K562 (cell line): ENCODE results near the gene CD69. TPM values are rescaled to one million over a fixed set of nuclear protein-coding genes. Genes with fewer than 3 reads are reported as not detected.

Source experiments
- ATAC-seq: fragments of 200-7000 bp; cut with Tn5 transposase; 3 replicates; pipeline ENCODE4 v1.9.1; 2020; ENCODE audit warnings: moderate library complexity
- BruUV-seq: library from RNA; stranded (reverse); fragments of 400-500 nt; replicated peaks from 2 replicates; lab custom pipeline; 2021; lab: Mats Ljungman, UMichigan
- CTCF ChIA-PET: fragments of 300-600 bp; formaldehyde crosslinking; extraction: SDS; loops from one replicate; lab custom pipeline; 2021; ENCODE audit warnings: low intra/inter-chr PET ratio; lab: Yijun Ruan, JAX
- POLR2A ChIA-PET: fragments of 300-600, 350-650 bp; sonication (Branson Sonifier 250); formaldehyde crosslinking; extraction: SDS; loops from one replicate; lab custom pipeline; 2021; ENCODE audit warnings: antibody characterized with exemption, inconsistent platforms; lab: Yijun Ruan, JAX
- DNase-seq, 4 experiments: peaks; one replicate each; pipeline versions ENCODE4 v3.0.0 to v3.0.0-alpha.2; 2011 to 2018; ENCODE audit warnings: low spot score in 3 of 4, mixed read lengths in 3 of 4; ENCODE audit errors: extremely low read depth in 1 of 4
- FAIRE-seq: peaks from 2 replicates; lab custom pipeline; 2011; peaks lifted over from hg19 to GRCh38; lab: Jason Lieb, UNC
- H2AFZ ChIP-seq: 2 replicates; pipeline ENCODE4 v1.6.0; 2011; ENCODE audit warnings: low read depth, low read length, control low read depth, inconsistent platforms
- H3K27ac ChIP-seq: fragments of 200-600 bp; 3 replicates; pipeline ENCODE4 v1.8.0; 2011; ENCODE audit warnings: low read depth, mild to moderate bottlenecking, control low read depth, inconsistent platforms, low read length, moderate library complexity, mixed read lengths; ENCODE audit errors: extremely low read depth
- H3K27me3 ChIP-seq, 2 experiments: fragments of 300-600 bp in 1 of 2; 2 replicates in 1 of 2; 3 replicates in 1 of 2; pipeline versions ENCODE4 v1.6.0 to v1.8.0; 2011; ENCODE audit warnings: inconsistent platforms in 2 of 2, low read length in 2 of 2, mild to moderate bottlenecking in 1 of 2, mixed read lengths in 1 of 2, moderate library complexity in 1 of 2; ENCODE audit not compliant: control insufficient read depth in 2 of 2, insufficient read depth in 2 of 2
- H3K36me3 ChIP-seq: fragments of 300-600 bp; 3 replicates; pipeline ENCODE4 v1.8.0; 2011; ENCODE audit warnings: mild to moderate bottlenecking, low read length, inconsistent platforms; ENCODE audit not compliant: control insufficient read depth, insufficient read depth
- H3K4me1 ChIP-seq, 2 experiments: fragments of 200-600 bp in 1 of 2; replicated peaks in 1 of 2; 2 replicates in 1 of 2; 3 replicates in 1 of 2; pipeline versions ENCODE4 v1.5.1 to v1.8.0; 2011; ENCODE audit warnings: inconsistent platforms in 2 of 2, low read length in 2 of 2, mild to moderate bottlenecking in 1 of 2, mixed read lengths in 1 of 2, moderate library complexity in 1 of 2; ENCODE audit not compliant: control insufficient read depth in 2 of 2, insufficient read depth in 2 of 2
- H3K4me2 ChIP-seq: 2 replicates; pipeline ENCODE4 v1.6.1; 2011; ENCODE audit warnings: low read length, control low read depth, inconsistent platforms, mixed read lengths; ENCODE audit not compliant: insufficient read depth
- H3K4me3 ChIP-seq: fragments of 200-600 bp; sonication (generic), shearing (Covaris generic); 2 replicates; pipeline ENCODE4 v1.5.1; 2016; ENCODE audit warnings: control low read depth, inconsistent platforms
- H3K79me2 ChIP-seq: fragments of 200-600 bp; 3 replicates; pipeline ENCODE4 v1.8.0; 2011; ENCODE audit warnings: low read length, inconsistent platforms; ENCODE audit not compliant: control insufficient read depth, insufficient read depth
- H3K9ac ChIP-seq, 2 experiments: 2 replicates each; pipeline versions ENCODE4 v1.6.0 to v1.6.1; 2011; ENCODE audit warnings: low read depth in 2 of 2, low read length in 2 of 2, control low read depth in 1 of 2, inconsistent platforms in 1 of 2, mild to moderate bottlenecking in 1 of 2, mixed read lengths in 1 of 2; ENCODE audit not compliant: insufficient read depth in 1 of 2
- H3K9me1 ChIP-seq: one replicate; pipeline ENCODE4 v1.6.0; 2011; ENCODE audit warnings: inconsistent platforms, mild to moderate bottlenecking, low read length, moderate library complexity; ENCODE audit not compliant: control insufficient read depth, insufficient read depth
- H3K9me3 ChIP-seq: replicated peaks from 2 replicates; pipeline ENCODE4 v1.5.1; 2011; ENCODE audit warnings: low read depth, low read length, inconsistent platforms; ENCODE audit not compliant: control insufficient read depth, insufficient read depth
- H4K20me1 ChIP-seq: replicated peaks from 2 replicates; pipeline ENCODE4 v1.6.1; 2011; ENCODE audit warnings: low read length, inconsistent platforms, mixed read lengths; ENCODE audit not compliant: control insufficient read depth, insufficient read depth
- BMI1 ChIP-seq: fragments of 150-350 bp; IDR thresholded peaks from 2 replicates; pipeline ENCODE4 v1.6.1; 2014; ENCODE audit warnings: low read length
- CTBP1 ChIP-seq: fragments of 450-650 bp; IDR thresholded peaks from 2 replicates; pipeline ENCODE4 v1.6.1; 2016; ENCODE audit warnings: borderline replicate concordance
- GATAD2A ChIP-seq: fragments of 450-650 bp; IDR thresholded peaks from 2 replicates; pipeline ENCODE4 v1.6.1; 2017
- HDAC3 ChIP-seq: fragments of 450-650 bp; IDR thresholded peaks from 2 replicates; pipeline ENCODE4 v1.6.1; 2018; ENCODE audit warnings: borderline replicate concordance, mild to moderate bottlenecking, moderate library complexity; ENCODE audit not compliant: partially characterized antibody
- MAFF ChIP-seq: IDR thresholded peaks from 2 replicates; pipeline ENCODE4 v1.6.1; 2012; ENCODE audit warnings: low read length, improper control_type of control experiment
- POLR2AphosphoS5 ChIP-seq: IDR thresholded peaks from 2 replicates; pipeline ENCODE4 v1.6.1; 2011; ENCODE audit warnings: mild to moderate bottlenecking, low read depth, low read length, moderate library complexity; ENCODE audit not compliant: control insufficient read depth, insufficient read depth
- RREB1 ChIP-seq: fragments of 250-450 bp; sonication (Bioruptor Pico); IDR thresholded peaks from 2 replicates; pipeline ENCODE4 v1.4.0; 2020
- SMAD1 ChIP-seq: fragments of 150-350 bp; IDR thresholded peaks from 2 replicates; pipeline ENCODE4 v1.6.1; 2014; ENCODE audit warnings: low read length, low read depth; ENCODE audit not compliant: partially characterized antibody
- ZNF316 ChIP-seq: fragments of 450-650 bp; IDR thresholded peaks from 2 replicates; pipeline ENCODE4 v1.6.1; 2016
- ZNF511 ChIP-seq: sonication (generic); formaldehyde crosslinking; IDR thresholded peaks from 2 replicates; pipeline ENCODE4 v1.8.0; 2022; ENCODE audit warnings: mild to moderate bottlenecking, missing genetic modification reagents
- WGBS: fragments of 100-300 bp; shearing (Covaris generic); methylation state at CpG from one replicate; pipeline ENCODE4 v1.1.6; 2016; ENCODE audit warnings: low coverage, mixed read lengths; ENCODE audit not compliant: insufficient coverage; ENCODE audit errors: missing lambda C conversion rate; 5-methylcytosine and 5-hydroxymethylcytosine counted together
- in situ Hi-C: fragments of 300-500 bp; cut with MboI; formaldehyde crosslinking; loops from 4 replicates; pipeline ENCODE4 v1.15.0; 2018; ENCODE audit warnings: inconsistent platforms, mixed read lengths
- intact Hi-C: fragments of 100-400 bp; cut with micrococcal nuclease; formaldehyde crosslinking; loops from 2 replicates; pipeline ENCODE4 v1.14.2; 2022
- polyA plus RNA-seq, 8 experiments: library from polyadenylated mRNA; depleted of rRNA in 4 of 8; stranded (reverse) in 5 of 8; unstranded in 3 of 8; fragments of >200 nt; fragmentation: Nextera tagmentation in 2 of 8; fragmentation: Illumina TruSeq in 1 of 8; extraction: Ambion mirVana in 2 of 8; extraction: Trizol in 1 of 8; gene quantifications; 2 replicates each; pipeline versions ENCODE4 v1.2.1 to v1.2.3, GENCODE V29; 2011 to 2014; ENCODE audit warnings: inconsistent platforms in 1 of 8, missing spikeins in 1 of 8
- total RNA-seq, 7 experiments: library from RNA; depleted of rRNA in 6 of 7; stranded (reverse); fragments of >200 nt in 6 of 7; fragmentation: Illumina TruSeq in 2 of 7; extraction: Trizol in 2 of 7; gene quantifications; 2 replicates each; pipeline versions ENCODE4 v1.2.1 to v1.2.3, GENCODE V29; 2011 to 2021; ENCODE audit warnings: low replicate concordance in 1 of 7
- TF ChIP-seq, protein P1 (sequence below): fragments of 450-650 bp; formaldehyde crosslinking; IDR thresholded peaks from 2 replicates; pipeline ENCODE4 v1.4.0; 2020; ENCODE audit warnings: mild to moderate bottlenecking, mixed read lengths

CD69 gene
- total and polyA plus RNA-seq, 9 of the 15 experiments (the other 6 are each of a cell fraction or from before 2014, with no cell fraction given), result 11.7 to 243 (median 54.4) TPM

DNA sequence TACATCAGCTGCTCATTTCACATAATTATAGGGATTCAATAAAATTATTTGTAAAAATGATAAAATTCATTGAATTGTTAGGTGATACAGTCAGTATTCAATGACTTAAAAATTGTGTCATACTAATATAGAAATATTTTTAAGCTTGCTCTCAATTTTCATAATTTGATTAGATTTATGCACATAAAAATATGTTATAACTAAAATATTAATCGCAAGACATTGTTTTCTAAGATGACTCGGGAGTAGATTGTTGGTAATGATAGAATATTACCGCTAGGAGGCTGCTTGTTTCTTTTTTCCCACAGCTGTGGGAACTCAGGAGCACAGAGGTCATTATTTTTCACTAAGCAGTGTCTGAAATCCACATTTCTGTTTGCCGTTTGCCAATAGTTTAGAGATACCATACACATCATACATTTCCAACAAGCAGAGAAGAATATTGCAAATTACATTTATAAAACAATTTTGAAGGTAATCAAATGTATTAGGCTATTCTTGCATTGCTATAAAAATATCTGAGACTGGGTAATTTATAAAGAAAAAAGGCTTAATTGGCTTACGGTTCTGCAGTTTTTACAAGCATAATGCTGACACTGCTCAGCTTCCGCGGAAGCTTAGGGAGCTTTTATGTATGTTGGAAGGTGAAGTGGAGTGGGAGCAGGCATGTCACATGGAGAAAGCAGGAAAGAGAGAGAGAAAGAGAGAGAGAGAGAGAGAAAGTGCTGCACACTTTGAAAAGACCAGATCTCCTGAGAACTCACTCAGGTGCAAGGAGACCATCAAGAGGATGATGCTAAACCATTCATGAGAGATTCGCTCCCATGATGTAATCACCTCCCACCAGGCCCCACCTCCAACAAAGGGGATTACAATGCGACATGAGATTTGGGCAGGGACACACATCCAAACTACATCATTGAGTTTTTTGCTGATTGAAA lies 9.2 kb downstream of the CD69 start:
- CTCF ChIA-PET, result interaction anchor here (0.5 to 5.7 kb wide), 7 partner anchors 9 to 388 kb away, joined by 3 to 71 read pairs (median 3); no protein-coding TSS in a partner anchor
- TF ChIP-seq MAFF (no peak), SMAD1 (no peak), HDAC3 (no peak), POLR2AphosphoS5 (peak; percentile 83; the same call in 1 of the 2 replicates), BMI1 (no peak), GATAD2A (no peak), ZNF511 (CRISPR knock-in tag) (no peak), ZNF316 (peak; percentile 44; the same call in 1 of the 2 replicates), CTBP1 (peak; percentile 70), RREB1 (CRISPR knock-in tag) (no peak)
- TF ChIP-seq, protein P1, sequence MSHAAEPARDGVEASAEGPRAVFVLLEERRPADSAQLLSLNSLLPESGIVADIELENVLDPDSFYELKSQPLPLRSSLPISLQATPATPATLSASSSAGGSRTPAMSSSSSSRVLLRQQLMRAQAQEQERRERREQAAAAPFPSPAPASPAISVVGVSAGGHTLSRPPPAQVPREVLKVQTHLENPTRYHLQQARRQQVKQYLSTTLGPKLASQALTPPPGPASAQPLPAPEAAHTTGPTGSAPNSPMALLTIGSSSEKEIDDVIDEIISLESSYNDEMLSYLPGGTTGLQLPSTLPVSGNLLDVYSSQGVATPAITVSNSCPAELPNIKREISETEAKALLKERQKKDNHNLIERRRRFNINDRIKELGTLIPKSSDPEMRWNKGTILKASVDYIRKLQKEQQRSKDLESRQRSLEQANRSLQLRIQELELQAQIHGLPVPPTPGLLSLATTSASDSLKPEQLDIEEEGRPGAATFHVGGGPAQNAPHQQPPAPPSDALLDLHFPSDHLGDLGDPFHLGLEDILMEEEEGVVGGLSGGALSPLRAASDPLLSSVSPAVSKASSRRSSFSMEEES, result no peak

More for the DNA sequence above, 9.2 kb downstream of the CD69 start:
- Histone ChIP-seq H3K9me3 (no peaks in the 10 kb centered on the region), H3K79me2 (peaks cover 29% of the 10 kb centered on the region), H3K27ac (peak overlapping the region; percentile 2; the same call in 1 of the 3 replicates), H3K9ac (no peak overlapping the region; a peak in 1 of 4 replicates), H3K4me2 (no peak overlapping the region), H4K20me1 (no peaks in the 10 kb centered on the region; the same call in 1 of the 2 replicates), H3K4me3 (no peak overlapping the region), H3K4me1 (no peaks in the 10 kb centered on the region; a peak in 1 of 5 replicates), H3K9me1 (no peaks in the 10 kb centered on the region), H2AFZ (no peak overlapping the region), H3K36me3 (peaks cover 39% of the 10 kb centered on the region), H3K27me3 (no peaks in the 10 kb centered on the region)
- in situ Hi-C loops (loop anchor here (5.0 kb wide), 1 partner anchor 46 kb away; no protein-coding TSS in a partner anchor), intact Hi-C loops (loop anchor here (2.0 to 5.0 kb wide), 2 partner anchors 176 to 389 kb away; no protein-coding TSS in a partner anchor)
- ATAC-seq (peak; percentile 76), DNase-seq (peak in 3 of 4 experiments; percentile 22 to 43 (median 24)), FAIRE-seq (peak; percentile 65)
- 36% methylated on average over 9 of the region's 9 CpGs for WGBS
- BruUV-seq, result no TSS peak
- POLR2A ChIA-PET, result interaction anchor here (0.6 to 1.8 kb wide), 7 partner anchors 10 to 1063 kb away, joined by 3 to 8 read pairs (median 3); partner anchors contain the start of gene CD69
